ENCODE data around the gene GSTO1. TPM values are rescaled to one million over a fixed set of nuclear protein-coding genes. Genes with fewer than 3 reads are reported as not detected.

GSTO1 gene
- total and polyA plus RNA-seq, 2 of the 13 experiments (the other 11 are each of a cell fraction or from before 2014, with no cell fraction given) = 228 to 300 TPM

- TF ChIP-seq AFF4 (CRISPR knock-in tag; IDR thresholded peaks at IDR 0.05) = no peak; the same call in 1 of the 2 replicates
- 0 out of 2 replicates have a peak, but pooled peaks have one; percentile 43 for TF ChIP-seq ZNF235 (CRISPR knock-in tag; IDR thresholded peaks at IDR 0.05; ENCODE audit: borderline replicate concordance)
- TF ChIP-seq ZNF281 (CRISPR knock-in tag; IDR thresholded peaks at IDR 0.05; ENCODE audit: borderline replicate concordance) = no peak
- 0 out of 2 replicates have a peak, but pooled peaks have one; percentile 11 for TF ChIP-seq ZFP1 (CRISPR knock-in tag; IDR thresholded peaks at IDR 0.05)
- no peak for TF ChIP-seq ZNF678 (CRISPR knock-in tag; IDR thresholded peaks at IDR 0.05)
- TF ChIP-seq ZHX1 (CRISPR knock-in tag; IDR thresholded peaks at IDR 0.05; ENCODE audit: low read depth) = no peak
- no peak for TF ChIP-seq SOX6 (IDR thresholded peaks at IDR 0.05)
- no peak for TF ChIP-seq SOX6 (CRISPR knock-in tag; IDR thresholded peaks at IDR 0.05)
- TF ChIP-seq IKZF1 (IDR thresholded peaks at IDR 0.05) = no peak
- no peak for TF ChIP-seq CENPT (CRISPR knock-in tag; IDR thresholded peaks at IDR 0.05; ENCODE audit: low read depth)
- no peak for TF ChIP-seq KLF13 (CRISPR knock-in tag; IDR thresholded peaks at IDR 0.05)
Observed at GRCh38 chr10:104255311-104255981, 754 bp downstream of the GSTO1 start (continued).

All from HepG2 (cell line).